GM12878 (cell line): Measurements from ENCODE around the gene NOP14. TPM values are rescaled to one million over a fixed set of nuclear protein-coding genes. Genes with fewer than 3 reads are reported as not detected.
"Not testable (repeated sequence)": the region's sequence is repeated elsewhere in the genome, so short reads cannot be mapped to it uniquely, and the experiment has no call there.

Experiments used
- ATAC-seq: fragments of 200-7000 bp; cut with Tn5 transposase; 3 replicates; pipeline ENCODE4 v1.9.1; 2020; ENCODE audit warnings: mild to moderate bottlenecking, moderate library complexity
- BruUV-seq: library from RNA; stranded (reverse); fragments of 400-500 nt; replicated peaks from 2 replicates; lab custom pipeline; 2021; lab: Mats Ljungman, UMichigan
- CTCF ChIA-PET: fragments of 300-600 bp; sonication (Branson Sonifier 250); formaldehyde crosslinking; extraction: SDS; loops from one replicate; lab custom pipeline; 2021; ENCODE audit warnings: inconsistent platforms; lab: Yijun Ruan, JAX
- POLR2A ChIA-PET: fragments of 350-600 bp; formaldehyde crosslinking; extraction: SDS; loops from one replicate; lab custom pipeline; 2021; ENCODE audit warnings: inconsistent platforms; lab: Charles Lee
- RAD21 ChIA-PET: fragments of 300-600 bp; sonication (Branson Sonifier 250); formaldehyde crosslinking; loops from one replicate; lab custom pipeline; 2023; ENCODE audit warnings: antibody characterized with exemption; ENCODE audit not compliant: unreplicated experiment; lab: Charles Lee
- SMC1A ChIA-PET: fragments of 300-600 bp; sonication (Branson Sonifier 250); formaldehyde crosslinking; loops from one replicate; lab custom pipeline; 2023; ENCODE audit not compliant: unreplicated experiment, uncharacterized antibody; lab: Charles Lee
- DNase-seq: peaks from one replicate; pipeline ENCODE4 v3.0.0-alpha.2; 2011; ENCODE audit warnings: low read depth, low spot score
- FAIRE-seq: peaks from 3 replicates; lab custom pipeline; 2011; peaks lifted over from hg19 to GRCh38; lab: Jason Lieb, UNC
- H2AFZ ChIP-seq: 2 replicates; pipeline ENCODE4 v1.6.0; 2011; ENCODE audit warnings: low read depth, low read length, control low read depth; ENCODE audit not compliant: control insufficient read depth
- H3K27ac ChIP-seq: 2 replicates; pipeline ENCODE4 v1.5.1; 2011; ENCODE audit warnings: control low read depth; ENCODE audit not compliant: control insufficient read depth, insufficient read depth
- H3K27me3 ChIP-seq, 2 experiments: replicated peaks in 1 of 2; 2 replicates each; pipeline versions ENCODE4 v1.6.0 to v1.6.1; 2011; ENCODE audit warnings: low read length in 1 of 2; ENCODE audit not compliant: control insufficient read depth in 2 of 2, insufficient read depth in 2 of 2
- H3K36me3 ChIP-seq, 2 experiments: 2 replicates each; pipeline ENCODE4 v1.5.1; 2011; ENCODE audit warnings: low read length in 1 of 2; ENCODE audit not compliant: control insufficient read depth in 2 of 2, insufficient read depth in 2 of 2
- H3K4me1 ChIP-seq: 2 replicates; pipeline ENCODE4 v1.6.1; 2011; ENCODE audit warnings: mild to moderate bottlenecking, low read length, moderate library complexity, mixed read lengths; ENCODE audit not compliant: control insufficient read depth, insufficient read depth
- H3K4me2 ChIP-seq: 2 replicates; pipeline ENCODE4 v1.6.0; 2011; ENCODE audit warnings: control low read depth; ENCODE audit not compliant: control insufficient read depth, insufficient read depth
- H3K4me3 ChIP-seq: fragments of 200-600 bp; sonication (generic); 2 replicates; pipeline ENCODE4 v1.5.1; 2016
- H3K79me2 ChIP-seq: 2 replicates; pipeline ENCODE4 v1.6.0; 2011; ENCODE audit warnings: low read length; ENCODE audit not compliant: control insufficient read depth, insufficient read depth
- H3K9ac ChIP-seq: 2 replicates; pipeline ENCODE4 v1.8.0; 2011; ENCODE audit warnings: low read length, control low read depth, mixed read lengths; ENCODE audit not compliant: control insufficient read depth, insufficient read depth
- H3K9me3 ChIP-seq: replicated peaks from 3 replicates; pipeline ENCODE4 v1.5.1; 2011; ENCODE audit warnings: mild to moderate bottlenecking, low read length; ENCODE audit not compliant: control insufficient read depth, insufficient read depth
- H4K20me1 ChIP-seq: 2 replicates; pipeline ENCODE4 v1.6.0; 2011; ENCODE audit not compliant: control insufficient read depth, insufficient read depth
- SMARCA5 ChIP-seq: fragments of 450-650 bp; IDR thresholded peaks from 2 replicates; pipeline ENCODE4 v1.6.1; 2017; ENCODE audit warnings: mild to moderate bottlenecking
- ZBTB33 ChIP-seq: fragments of 450-650 bp; IDR thresholded peaks from 2 replicates; pipeline ENCODE4 v1.6.1; 2017; ENCODE audit warnings: mild to moderate bottlenecking
- WGBS: methylation state at CpG from one replicate; pipeline ENCODE4 v1.1.6; 2016; ENCODE audit warnings: low lambda C conversion rate; ENCODE audit not compliant: insufficient replicate concordance, insufficient coverage; ENCODE audit errors: missing lambda C conversion rate; 5-methylcytosine and 5-hydroxymethylcytosine counted together
- in situ Hi-C: fragments of 300-500 bp; cut with MboI; formaldehyde crosslinking; loops from 9 replicates; pipeline ENCODE4 v1.14.3; 2018; ENCODE audit warnings: mixed read lengths
- intact Hi-C: fragments of 100-400 bp; cut with micrococcal nuclease; formaldehyde crosslinking; loops from one replicate; pipeline ENCODE4 v1.14.2; 2022; ENCODE audit not compliant: unreplicated experiment
- polyA plus RNA-seq, 11 experiments: library from polyadenylated mRNA; depleted of rRNA in 4 of 11; unstranded in 6 of 11; stranded (reverse) in 5 of 11; fragments of >200 nt; fragmentation: Nextera tagmentation in 4 of 11; fragmentation: Illumina TruSeq in 1 of 11; extraction: Ambion mirVana in 4 of 11; extraction: Trizol in 1 of 11; gene quantifications; 1 replicate in 1 of 11; 2 replicates in 10 of 11; pipeline versions ENCODE4 v1.2.1 to v1.2.3, GENCODE V29; 2011 to 2016; ENCODE audit warnings: inconsistent platforms in 2 of 11, missing spikeins in 2 of 11, low read depth in 1 of 11
- total RNA-seq, 4 experiments: library from RNA; depleted of rRNA in 3 of 4; stranded (reverse); fragments of >200 nt in 3 of 4; fragmentation: Illumina TruSeq in 1 of 4; extraction: Trizol in 1 of 4; gene quantifications; 2 replicates each; pipeline versions ENCODE4 v1.2.1 to v1.2.3, GENCODE V29; 2013 to 2021
- TF ChIP-seq, protein P1 (sequence below), 3 experiments: IDR thresholded peaks in 2 of 3; conservative IDR thresholded peaks in 1 of 3; 2 replicates each; pipeline ENCODE4 v1.5.1; 2011; ENCODE audit warnings: low read depth in 3 of 3, low read length in 3 of 3, mild to moderate bottlenecking in 3 of 3, control low read depth in 2 of 3, moderate library complexity in 2 of 3, inconsistent platforms in 1 of 3, mixed read lengths in 1 of 3; ENCODE audit not compliant: control insufficient read depth in 2 of 3, insufficient read depth in 1 of 3; ENCODE audit errors: extremely low read depth in 1 of 3

Gene NOP14
- total and polyA plus RNA-seq, 10 of the 15 experiments (the other 5 are each of a cell fraction or from before 2014, with no cell fraction given): 13.8 to 80.6 (median 49.7) TPM

GRCh38 chr4:2955186-2956044 lies 7.8 kb downstream of the NOP14 start:
- H3K4me1 ChIP-seq: peaks cover 47% of the 10 kb centered on the region
- H3K9ac ChIP-seq, intact Hi-C loops, DNase-seq, H3K27ac ChIP-seq, BruUV-seq, in situ Hi-C loops, FAIRE-seq, H3K9me3 ChIP-seq, ATAC-seq, H2AFZ ChIP-seq, H3K27me3 ChIP-seq, H4K20me1 ChIP-seq: not testable (repeated sequence)
- H3K4me3 ChIP-seq: peak overlapping the region; percentile 54; the same call in 1 of the 2 replicates
- peaks cover 46% of the 10 kb centered on the region for H3K79me2 ChIP-seq
- POLR2A ChIA-PET: interaction anchor here (1.4 kb wide), 1 partner anchor 157 kb away, joined by 5 read pairs; no protein-coding TSS in a partner anchor
- H3K36me3 ChIP-seq: peaks cover 21 to 52% of the 10 kb centered on the region in 2 experiments
- 59% methylated on average over 33 of the region's 44 CpGs for WGBS
- TF ChIP-seq ZBTB33 (peak; percentile 98), SMARCA5 (0 out of 2 replicates have a peak, but pooled peaks have one; percentile 65)
- TF ChIP-seq, protein P1, sequence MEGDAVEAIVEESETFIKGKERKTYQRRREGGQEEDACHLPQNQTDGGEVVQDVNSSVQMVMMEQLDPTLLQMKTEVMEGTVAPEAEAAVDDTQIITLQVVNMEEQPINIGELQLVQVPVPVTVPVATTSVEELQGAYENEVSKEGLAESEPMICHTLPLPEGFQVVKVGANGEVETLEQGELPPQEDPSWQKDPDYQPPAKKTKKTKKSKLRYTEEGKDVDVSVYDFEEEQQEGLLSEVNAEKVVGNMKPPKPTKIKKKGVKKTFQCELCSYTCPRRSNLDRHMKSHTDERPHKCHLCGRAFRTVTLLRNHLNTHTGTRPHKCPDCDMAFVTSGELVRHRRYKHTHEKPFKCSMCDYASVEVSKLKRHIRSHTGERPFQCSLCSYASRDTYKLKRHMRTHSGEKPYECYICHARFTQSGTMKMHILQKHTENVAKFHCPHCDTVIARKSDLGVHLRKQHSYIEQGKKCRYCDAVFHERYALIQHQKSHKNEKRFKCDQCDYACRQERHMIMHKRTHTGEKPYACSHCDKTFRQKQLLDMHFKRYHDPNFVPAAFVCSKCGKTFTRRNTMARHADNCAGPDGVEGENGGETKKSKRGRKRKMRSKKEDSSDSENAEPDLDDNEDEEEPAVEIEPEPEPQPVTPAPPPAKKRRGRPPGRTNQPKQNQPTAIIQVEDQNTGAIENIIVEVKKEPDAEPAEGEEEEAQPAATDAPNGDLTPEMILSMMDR (IDR thresholded peaks at IDR 0.05 in 2 of 3, conservative IDR thresholded peaks at IDR 0.05 in 1 of 3; ENCODE audit: control insufficient read depth in 2 of 3, extremely low read depth in 1 of 3, insufficient read depth in 1 of 3, low read depth in 3 of 3, low read length in 3 of 3): peak in 2 of 3 experiments; percentile 13 to 52; a peak in 4 of 6 replicates
- RAD21 ChIA-PET: interaction anchor here (1.1 to 2.4 kb wide), 5 partner anchors 8 to 199 kb away, joined by 3 to 52 read pairs (median 5); partner anchors contain the start of genes GRK4, NOP14 and TNIP2
- CTCF ChIA-PET: interaction anchor here (1.0 to 3.9 kb wide), 9 partner anchors 19 to 715 kb away, joined by 3 to 62 read pairs (median 5); no protein-coding TSS in a partner anchor
- SMC1A ChIA-PET: interaction anchor here (1.3 to 9.4 kb wide), 5 partner anchors 18 to 210 kb away, joined by 3 to 65 read pairs (median 5); no protein-coding TSS in a partner anchor
- peak overlapping the region; percentile 41 for H3K4me2 ChIP-seq
